Loucy (cell line): ENCODE measurements around the gene CDH4.

Experiments used
- CTCF ChIP-seq: fragments of 200-600 bp; sonication (generic); conservative IDR thresholded peaks from 2 replicates; pipeline ENCODE4 v1.5.1; 2014; ENCODE audit warnings: mild to moderate bottlenecking, antibody characterized with exemption, low read length
- EZH2phosphoT487 ChIP-seq: fragments of 200-600 bp; IDR thresholded peaks from 2 replicates; pipeline ENCODE4 v1.6.1; 2018; ENCODE audit warnings: antibody characterized with exemption, mild to moderate bottlenecking, moderate library complexity, borderline replicate concordance

DNA sequence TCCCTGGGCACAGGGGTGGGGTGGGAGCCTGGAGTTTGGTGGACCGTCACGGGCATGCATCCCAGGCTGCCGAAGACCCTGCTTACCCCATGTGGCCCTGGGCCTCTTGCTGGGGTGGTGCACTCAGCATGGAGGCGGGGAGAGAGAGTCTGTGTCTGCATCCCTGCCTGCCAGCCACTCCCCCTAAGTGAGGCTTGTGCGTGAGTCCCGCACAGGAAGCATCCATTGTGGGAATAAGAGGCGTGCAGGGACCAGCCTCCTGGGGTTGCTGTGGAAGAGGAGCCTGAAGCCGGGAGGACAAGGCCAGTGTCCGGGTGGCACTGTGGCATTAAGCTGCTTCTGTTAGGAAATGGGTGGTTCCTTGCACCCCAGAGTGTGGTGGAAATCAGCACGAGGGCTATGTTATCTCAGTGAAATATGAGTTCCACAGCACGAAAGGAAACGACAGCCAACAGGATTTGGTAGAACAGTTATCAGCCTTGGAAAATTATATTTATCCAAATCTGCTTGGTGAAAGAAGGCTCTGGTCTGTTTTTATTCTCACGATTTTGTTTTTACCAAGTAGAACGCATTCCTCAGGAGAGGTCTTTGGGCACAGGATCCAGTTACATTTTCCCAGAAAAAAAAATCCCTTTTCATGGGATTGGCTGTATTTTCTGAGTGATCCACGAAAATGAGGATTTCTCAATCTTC, 35.7 kb downstream of the CDH4 start:
- TF ChIP-seq CTCF (no peak), EZH2phosphoT487 (no peak)
